Measurements from ENCODE around the gene COL20A1. TPM values are rescaled to one million over a fixed set of nuclear protein-coding genes. Genes with fewer than 3 reads are reported as not detected.
"Not testable (repeated sequence)": the region's sequence is repeated elsewhere in the genome, so short reads cannot be mapped to it uniquely, and the experiment has no call there.

COL20A1 gene
- total RNA-seq, 4 donors from 2014 or later = 0.97 to 1.2 TPM; not detected in 2

- no peak for TF ChIP-seq POLR2A (IDR thresholded peaks at IDR 0.05)
- TF ChIP-seq CTCF (IDR thresholded peaks at IDR 0.05) = no peak
Measured at GRCh38 chr20:63297796-63298572, 5.0 kb downstream of the COL20A1 start.

GRCh38 chr20:63298731-63299312 is 5.8 kb downstream of the COL20A1 start:
- Histone ChIP-seq H3K27ac (no peak overlapping the region), H3K27me3 (peaks cover 5 to 25% of the 10 kb centered on the region in 2 donors), H3K4me3 (no peak overlapping the region), H3K9me3 (no peaks in the 10 kb centered on the region), H3K36me3 (no peaks in the 10 kb centered on the region), H3K4me1 (no peaks in the 10 kb centered on the region)
- intact Hi-C loops (cut with DNase I; ENCODE audit: low total_unique reads) = no loop called here
- TF ChIP-seq POLR2A (IDR thresholded peaks at IDR 0.05) (no peak), CTCF (IDR thresholded peaks at IDR 0.05) (no peak)
- DNase-seq = no peak

More at GRCh38 chr20:63297796-63298572, 5.0 kb downstream of the COL20A1 start:
- intact Hi-C loops (cut with DNase I; ENCODE audit: low total_unique reads) = no loop called here
- Histone ChIP-seq H3K4me3 (no peak overlapping the region), H3K9me3 (no peaks in the 10 kb centered on the region), H3K27me3 (peaks cover 5 to 25% of the 10 kb centered on the region in 2 donors), H3K4me1 (no peaks in the 10 kb centered on the region), H3K27ac (no peak overlapping the region), H3K36me3 (no peaks in the 10 kb centered on the region)
- DNase-seq = no peak

GRCh38 chr20:63301671-63302070 is 8.7 kb downstream of the COL20A1 start:
- intact Hi-C loops (cut with DNase I; ENCODE audit: low total_unique reads) = no loop called here
- Histone ChIP-seq H3K4me1 (no peaks in the 10 kb centered on the region), H3K9me3 (no peaks in the 10 kb centered on the region), H3K4me3 (no peak overlapping the region), H3K27me3 (peaks cover 5 to 19% of the 10 kb centered on the region in 2 donors), H3K36me3 (no peaks in the 10 kb centered on the region), H3K27ac (no peak overlapping the region)
- TF ChIP-seq CTCF (IDR thresholded peaks at IDR 0.05) (no peak), POLR2A (IDR thresholded peaks at IDR 0.05) (no peak)
- no peak for DNase-seq

GRCh38 chr20:63303095-63303666 is 10.2 kb downstream of the COL20A1 start:
- Histone ChIP-seq H3K27ac (no peak overlapping the region), H3K4me1 (no peaks in the 10 kb centered on the region), H3K4me3 (no peak overlapping the region), H3K36me3 (no peaks in the 10 kb centered on the region), H3K27me3 (peaks cover 0 to 10% of the 10 kb centered on the region in 2 donors), H3K9me3 (no peaks in the 10 kb centered on the region)
- TF ChIP-seq POLR2A (IDR thresholded peaks at IDR 0.05) = no peak
- TF ChIP-seq CTCF (IDR thresholded peaks at IDR 0.05) = no peak
- DNase-seq = no peak
- intact Hi-C loops (cut with DNase I; ENCODE audit: low total_unique reads) = no loop called here

- no peaks in the 10 kb centered on the region for H3K36me3 ChIP-seq
- intact Hi-C loops (cut with DNase I; ENCODE audit: low total_unique reads) = no loop called here
- peaks cover 0 to 10% of the 10 kb centered on the region in 2 donors for H3K27me3 ChIP-seq
- H3K9me3 ChIP-seq = no peaks in the 10 kb centered on the region
- no peak overlapping the region for H3K4me3 ChIP-seq
- no peak for TF ChIP-seq POLR2A (IDR thresholded peaks at IDR 0.05)
- no peak for TF ChIP-seq CTCF (IDR thresholded peaks at IDR 0.05)
- H3K4me1 ChIP-seq = no peaks in the 10 kb centered on the region
- no peak for DNase-seq
- no peak overlapping the region for H3K27ac ChIP-seq
Measured at GRCh38 chr20:63305393-63305792, 12.4 kb downstream of the COL20A1 start.

GRCh38 chr20:63305933-63306672 is 13.1 kb downstream of the COL20A1 start:
- H3K27ac ChIP-seq; H3K4me1 ChIP-seq; intact Hi-C loops (cut with DNase I; ENCODE audit: low total_unique reads); H3K36me3 ChIP-seq; H3K9me3 ChIP-seq; H3K4me3 ChIP-seq; H3K27me3 ChIP-seq; DNase-seq: not testable (repeated sequence)

Measured in uterus (tissue), 4 donors.